Raji (cell line): ENCODE data around the gene C3.

ENCODE experiments used
- POLR2A ChIP-seq: IDR thresholded peaks from 2 replicates; pipeline ENCODE4 v1.6.1; 2011; ENCODE audit warnings: low read depth, low read length, control low read depth; ENCODE audit not compliant: insufficient read depth

Gene C3

DNA sequence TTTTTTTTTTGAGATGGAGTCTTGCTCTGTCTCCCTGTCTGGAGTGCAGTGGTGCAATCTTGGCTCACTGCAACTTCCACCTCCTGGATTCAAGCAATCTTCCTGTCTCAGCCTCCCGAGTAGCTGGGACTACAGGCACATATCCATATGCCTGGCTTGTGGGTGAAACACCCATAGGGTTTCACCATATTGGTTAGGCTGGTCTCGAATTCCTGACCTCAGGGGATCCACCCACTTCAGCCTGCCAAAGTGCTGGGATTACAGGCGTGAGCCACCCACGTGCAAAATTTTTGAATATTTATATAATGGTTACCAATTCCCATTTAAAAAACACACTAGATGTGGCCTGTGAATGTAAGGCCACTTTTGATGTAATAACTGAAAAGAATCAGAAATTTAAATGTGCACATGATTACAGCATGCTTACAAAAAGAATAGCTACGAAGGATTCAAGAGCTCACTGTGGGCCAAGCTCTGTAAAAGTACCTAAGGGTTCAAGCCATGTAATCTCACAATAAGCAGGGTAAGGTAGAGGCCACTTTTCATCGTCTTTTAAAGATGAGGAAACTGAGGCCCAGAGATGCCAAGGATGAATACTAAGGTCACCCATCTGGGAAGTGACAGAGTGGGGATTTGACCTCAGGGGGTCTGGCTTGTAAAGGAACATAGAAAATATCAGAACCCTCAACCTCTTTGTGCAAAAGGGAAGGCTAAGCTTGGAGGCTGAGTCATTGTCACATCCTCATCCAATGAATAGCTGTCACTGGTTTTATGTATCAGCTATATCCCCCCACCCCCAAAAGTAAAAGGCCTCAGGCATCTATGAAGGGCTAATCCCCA, 68.3 kb downstream of the C3 start:
- TF ChIP-seq POLR2A: no peak

DNA sequence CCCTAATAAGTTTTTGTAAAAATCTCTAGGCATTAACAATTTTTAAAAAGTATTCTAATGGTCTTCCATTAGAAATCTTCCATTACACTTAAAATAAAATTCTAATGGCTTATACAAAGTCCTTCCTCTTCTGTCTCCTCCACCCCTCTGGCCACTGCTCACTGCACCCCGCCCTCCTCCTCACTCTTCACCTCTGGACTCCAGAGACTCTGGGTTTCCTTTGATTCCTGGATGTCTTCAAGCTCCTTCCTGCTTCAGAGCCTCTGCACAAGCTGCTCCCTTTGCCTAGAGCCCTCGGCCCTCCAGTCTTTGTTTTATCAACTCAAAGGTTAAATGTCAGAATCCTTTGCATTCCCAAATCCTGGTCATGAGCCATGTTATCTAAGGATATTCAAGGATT, 71.3 kb downstream of the C3 start:
- no peak for TF ChIP-seq POLR2A

DNA sequence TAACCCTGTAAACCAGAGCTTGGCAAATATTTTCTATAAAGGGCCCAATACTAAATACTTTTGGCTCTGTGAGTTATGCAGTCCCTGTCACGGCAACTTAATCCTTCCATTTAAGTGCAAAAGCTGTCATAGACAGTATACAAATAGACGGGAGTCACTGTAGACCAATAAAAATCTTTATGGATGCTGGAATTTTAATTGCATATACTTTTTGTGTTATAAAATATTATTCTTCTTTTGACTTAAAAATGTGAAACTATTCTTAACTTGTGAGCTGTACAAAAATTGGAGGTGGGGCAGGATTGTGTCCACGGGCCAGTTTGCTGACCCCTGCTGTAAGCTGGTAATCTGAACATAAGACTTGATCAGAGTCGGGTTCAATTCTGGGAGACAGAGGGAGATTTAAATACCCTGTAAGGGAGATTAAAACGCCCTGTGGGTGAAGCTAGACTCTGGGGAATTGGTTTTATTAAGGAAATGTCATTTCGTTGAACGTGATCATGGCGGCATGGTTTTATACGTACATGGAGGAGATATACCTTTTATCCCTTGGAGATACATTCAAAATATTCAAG, 72.2 kb downstream of the C3 start:
- TF ChIP-seq POLR2A: no peak

DNA sequence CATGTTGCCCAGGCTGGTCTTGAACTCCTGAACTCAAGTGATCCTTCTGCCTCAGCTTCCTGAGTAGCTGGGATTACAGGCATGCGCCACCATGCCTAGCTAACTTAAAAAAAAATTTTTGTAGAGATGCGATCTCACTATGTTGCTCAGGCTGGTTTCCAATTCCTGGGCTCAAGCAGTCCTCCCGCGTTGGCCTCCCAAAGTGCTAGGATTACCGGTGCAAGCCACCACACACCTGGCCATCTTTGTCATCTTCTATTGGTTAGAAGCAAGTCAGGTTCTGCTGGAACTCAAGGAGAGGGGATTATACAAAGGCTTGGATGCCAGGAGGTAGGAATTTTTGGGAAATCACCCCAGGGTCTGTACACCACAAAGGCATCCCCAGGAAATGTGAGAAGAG, 75.7 kb downstream of the C3 start:
- TF ChIP-seq POLR2A: no peak

DNA sequence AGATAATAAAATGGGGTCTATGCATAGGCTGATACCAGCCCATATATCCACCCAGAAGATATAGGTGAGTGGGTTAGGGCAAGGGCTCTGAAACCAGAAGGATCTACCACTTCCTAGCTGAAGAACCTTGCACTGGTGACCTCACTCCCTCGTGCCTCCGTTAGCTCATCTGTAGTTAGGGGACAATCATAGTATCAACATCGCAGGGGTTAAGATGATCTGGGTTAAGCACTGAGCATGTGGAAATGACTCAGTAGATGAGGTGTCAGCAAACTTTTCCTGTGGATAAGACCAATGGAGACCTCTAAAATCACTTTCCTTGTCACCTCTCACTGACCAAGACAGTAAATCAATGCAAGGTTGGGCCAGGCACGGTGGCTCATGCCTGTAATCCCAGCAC, 81.0 kb downstream of the C3 start:
- no peak for TF ChIP-seq POLR2A

DNA sequence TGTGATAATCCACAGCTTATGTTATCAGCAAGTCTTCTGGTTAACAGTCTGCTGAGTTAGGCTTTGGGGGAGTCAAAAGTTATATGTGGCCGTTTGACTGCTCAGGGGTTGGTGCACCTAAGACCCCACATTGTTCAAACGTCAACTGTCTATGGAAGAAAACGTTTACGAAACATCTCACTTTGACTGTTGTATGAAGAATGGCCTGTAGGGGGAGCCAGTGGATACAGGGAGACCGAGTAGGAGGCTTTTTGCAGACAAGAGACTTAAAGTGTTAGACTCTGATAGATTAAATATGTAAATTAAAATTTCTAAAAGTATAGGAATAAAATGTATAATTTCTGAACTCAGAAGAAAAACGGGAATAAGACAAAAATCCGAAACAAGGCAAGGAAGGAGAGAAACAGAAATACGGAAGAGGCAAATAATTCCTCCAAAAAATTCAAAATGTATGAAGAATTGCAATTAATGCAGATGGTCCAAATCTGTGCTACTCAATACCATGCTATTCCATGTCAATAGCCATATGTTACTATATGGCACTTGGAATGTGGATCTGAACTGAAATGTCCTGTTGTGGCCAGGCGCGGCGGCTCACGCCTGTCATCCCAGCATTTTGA, 88.3 kb downstream of the C3 start:
- no peak for TF ChIP-seq POLR2A
